Esophagus muscularis mucosa (tissue), 4 donors: Measurements from ENCODE around the gene IGF2BP1. TPM values are rescaled to one million over a fixed set of nuclear protein-coding genes. Genes with fewer than 3 reads are reported as not detected.

Source experiments
- DNase-seq: peaks from one replicate; pipeline ENCODE4 v3.0.0-alpha.2; 2017; ENCODE audit errors: extremely low spot score
- H3K27ac ChIP-seq, 4 donors: fragments of 200-600 bp; sonication (generic); replicated peaks in 1 of 4; 1 replicate in 3 of 4; 2 replicates in 1 of 4; pipeline ENCODE4 v1.5.1; 2016 to 2019; ENCODE audit warnings: mild to moderate bottlenecking in 1 of 4
- H3K27me3 ChIP-seq, 4 donors: fragments of 200-600 bp; sonication (generic); one replicate each; pipeline versions ENCODE4 v1.5.1 to v1.6.0; 2016 to 2019
- H3K36me3 ChIP-seq, 4 donors: fragments of 200-600 bp; sonication (generic); one replicate each; pipeline ENCODE4 v1.5.1; 2016 to 2019
- H3K4me1 ChIP-seq, 4 donors: fragments of 200-600 bp; sonication (generic); one replicate each; pipeline ENCODE4 v1.5.1; 2016 to 2019
- H3K4me3 ChIP-seq, 4 donors: fragments of 200-600 bp; sonication (generic); 1 replicate in 2 of 4; 2 replicates in 2 of 4; pipeline ENCODE4 v1.5.1; 2016 to 2019; ENCODE audit warnings: mild to moderate bottlenecking in 4 of 4, moderate library complexity in 1 of 4
- H3K9me3 ChIP-seq, 4 donors: fragments of 200-600 bp; sonication (generic); 1 replicate in 3 of 4; 2 replicates in 1 of 4; pipeline ENCODE4 v1.5.1; 2016 to 2019
- EP300 ChIP-seq: sonication (generic); formaldehyde crosslinking; IDR thresholded peaks from one replicate; pipeline ENCODE4 v1.6.1; 2017; ENCODE audit warnings: antibody characterized with exemption
- POLR2A ChIP-seq: fragments of 450-650 bp; IDR thresholded peaks from one replicate; pipeline ENCODE4 v1.6.1; 2017; ENCODE audit warnings: antibody characterized with exemption, moderate library complexity, mild to moderate bottlenecking, low read depth
- POLR2AphosphoS5 ChIP-seq, 2 donors: sonication (generic); formaldehyde crosslinking; IDR thresholded peaks; one replicate each; pipeline ENCODE4 v1.6.1; 2017; ENCODE audit warnings: antibody characterized with exemption in 2 of 2
- WGBS: methylation state at CpG from one replicate; pipeline ENCODE4 v1.1.5; 2018; 5-methylcytosine and 5-hydroxymethylcytosine counted together
- intact Hi-C: fragments of 100-400 bp; cut with DNase I; formaldehyde crosslinking; loops from one replicate; pipeline ENCODE4 v1.15.1; 2023
- total RNA-seq, 4 donors: library from RNA; depleted of rRNA; stranded (reverse); fragments of >200 nt; gene quantifications; one replicate each; pipeline versions ENCODE4 v1.1.0 to v1.2.1, GENCODE V29; 2016
- TF ChIP-seq, protein P1 (sequence below), 3 experiments: fragments of 200-600 bp in 2 of 3; fragments of 450-650 bp in 1 of 3; sonication (generic) in 2 of 3; IDR thresholded peaks; one replicate each; pipeline ENCODE4 v1.5.1; 2017 to 2019; ENCODE audit warnings: antibody characterized with exemption in 3 of 3, mild to moderate bottlenecking in 2 of 3, moderate library complexity in 1 of 3

The IGF2BP1 gene
- total RNA-seq, 4 donors from 2014 or later: not detected

DNA sequence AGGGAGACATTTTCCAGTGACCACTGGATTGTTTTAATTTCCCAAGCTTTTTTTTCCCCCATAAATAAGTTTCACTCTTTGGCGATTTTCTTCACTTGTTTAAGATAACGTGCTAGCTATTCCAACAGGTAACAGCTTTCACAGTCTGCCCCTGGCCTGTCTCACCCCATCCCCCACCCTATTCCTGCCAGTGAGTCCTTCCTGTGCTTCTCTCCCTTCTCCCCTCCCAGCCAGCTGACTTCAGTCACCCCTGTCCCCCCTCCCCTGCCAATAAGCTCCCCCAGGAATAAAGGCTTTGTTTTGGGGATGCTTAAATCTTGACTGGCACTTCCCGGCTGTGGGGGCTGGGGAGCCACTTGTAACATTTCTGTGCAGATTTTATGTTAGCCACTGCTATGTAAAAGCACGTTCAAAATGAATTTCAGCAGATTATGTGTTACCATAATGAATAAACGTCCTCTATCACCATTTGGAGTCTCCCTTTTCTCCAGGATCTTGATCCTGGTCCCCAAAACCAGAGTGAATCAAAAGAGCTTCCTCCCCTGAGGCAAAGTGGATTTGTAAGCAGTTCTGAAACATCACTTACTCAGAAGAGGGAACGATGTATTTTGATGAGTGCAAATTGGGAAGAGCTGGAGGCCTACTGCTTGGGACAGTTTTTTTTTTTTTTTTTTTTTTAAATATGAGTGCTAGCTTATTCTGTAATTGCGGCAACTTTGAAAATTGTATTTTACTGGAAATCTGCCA is 58.2 kb downstream of the IGF2BP1 start:
- 59% methylated on average over 7 of the region's 7 CpGs for WGBS

DNA sequence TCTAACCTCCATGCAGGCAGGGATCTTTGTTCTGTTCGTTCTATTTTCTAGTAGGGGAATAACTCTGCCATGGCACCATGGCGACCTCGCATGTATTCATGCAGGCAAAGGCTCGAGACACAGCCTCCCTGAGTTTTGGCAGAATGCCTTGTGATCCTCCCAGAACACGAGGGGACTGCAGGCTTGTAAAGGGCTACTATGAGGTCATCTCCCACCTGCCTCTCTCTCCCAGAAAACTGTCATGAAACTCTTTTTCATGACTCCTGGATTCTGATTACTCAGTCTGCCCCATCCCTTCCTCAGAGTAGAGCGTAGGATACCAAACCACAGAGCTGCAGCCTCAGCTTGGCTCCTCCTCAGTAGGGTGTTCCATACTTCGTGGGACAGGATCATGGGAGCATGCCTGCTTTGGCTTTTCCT is 64.3 kb downstream of the IGF2BP1 start:
- no peaks in the 10 kb centered on the region for H3K36me3 ChIP-seq
- H3K4me3 ChIP-seq: no peak overlapping the region
- WGBS: 58% methylated on average over 7 of the region's 7 CpGs
- TF ChIP-seq, protein P1, sequence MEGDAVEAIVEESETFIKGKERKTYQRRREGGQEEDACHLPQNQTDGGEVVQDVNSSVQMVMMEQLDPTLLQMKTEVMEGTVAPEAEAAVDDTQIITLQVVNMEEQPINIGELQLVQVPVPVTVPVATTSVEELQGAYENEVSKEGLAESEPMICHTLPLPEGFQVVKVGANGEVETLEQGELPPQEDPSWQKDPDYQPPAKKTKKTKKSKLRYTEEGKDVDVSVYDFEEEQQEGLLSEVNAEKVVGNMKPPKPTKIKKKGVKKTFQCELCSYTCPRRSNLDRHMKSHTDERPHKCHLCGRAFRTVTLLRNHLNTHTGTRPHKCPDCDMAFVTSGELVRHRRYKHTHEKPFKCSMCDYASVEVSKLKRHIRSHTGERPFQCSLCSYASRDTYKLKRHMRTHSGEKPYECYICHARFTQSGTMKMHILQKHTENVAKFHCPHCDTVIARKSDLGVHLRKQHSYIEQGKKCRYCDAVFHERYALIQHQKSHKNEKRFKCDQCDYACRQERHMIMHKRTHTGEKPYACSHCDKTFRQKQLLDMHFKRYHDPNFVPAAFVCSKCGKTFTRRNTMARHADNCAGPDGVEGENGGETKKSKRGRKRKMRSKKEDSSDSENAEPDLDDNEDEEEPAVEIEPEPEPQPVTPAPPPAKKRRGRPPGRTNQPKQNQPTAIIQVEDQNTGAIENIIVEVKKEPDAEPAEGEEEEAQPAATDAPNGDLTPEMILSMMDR (IDR thresholded peaks at IDR 0.05): no peak
- TF ChIP-seq EP300 (no peak), POLR2AphosphoS5 (IDR thresholded peaks at IDR 0.05) (no peak), POLR2A (no peak)
- intact Hi-C loops: no loop called here
- H3K27ac ChIP-seq: no peak overlapping the region
- H3K27me3 ChIP-seq: peaks cover 0 to 19% (median 0%) of the 10 kb centered on the region in 4 donors
- H3K4me1 ChIP-seq: no peaks in the 10 kb centered on the region
- no peaks in the 10 kb centered on the region for H3K9me3 ChIP-seq
- DNase-seq: no peak

More for the DNA sequence above, 58.2 kb downstream of the IGF2BP1 start:
- intact Hi-C loops: no loop called here
- H3K27me3 ChIP-seq: peaks cover 0 to 30% (median 0%) of the 10 kb centered on the region in 4 donors
- no peak overlapping the region for H3K4me3 ChIP-seq
- H3K27ac ChIP-seq: no peak overlapping the region
- no peak for TF ChIP-seq POLR2A
- TF ChIP-seq, protein P1 (IDR thresholded peaks at IDR 0.05): no peak
- TF ChIP-seq POLR2AphosphoS5 (IDR thresholded peaks at IDR 0.05): no peak
- no peak for TF ChIP-seq EP300
- H3K4me1 ChIP-seq: no peaks in the 10 kb centered on the region
- no peaks in the 10 kb centered on the region for H3K9me3 ChIP-seq
- DNase-seq: no peak
- no peaks in the 10 kb centered on the region for H3K36me3 ChIP-seq

DNA sequence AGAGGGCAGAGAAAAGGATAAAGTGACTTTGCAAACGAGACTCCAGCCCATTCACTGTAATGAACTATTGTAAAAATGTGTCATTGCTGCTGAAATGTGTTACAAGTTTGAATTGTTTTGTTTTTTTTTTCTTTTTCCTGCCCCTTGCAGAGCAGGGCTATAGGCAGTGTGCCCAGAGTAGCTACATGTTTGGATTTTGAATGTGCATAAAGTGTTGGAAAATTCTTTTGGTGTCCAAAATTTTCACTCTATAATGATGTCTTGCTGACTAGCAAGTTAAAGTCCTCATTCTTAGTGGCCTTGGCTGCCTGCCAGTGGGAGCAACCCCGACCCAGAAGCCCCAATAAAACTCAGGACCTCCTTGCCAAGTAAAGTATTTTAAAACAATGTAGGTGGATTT is 66.5 kb downstream of the IGF2BP1 start:
- H3K36me3 ChIP-seq: no peaks in the 10 kb centered on the region
- WGBS: 13% methylated on average over 2 of the region's 2 CpGs
- peaks cover 0 to 6% (median 0%) of the 10 kb centered on the region in 4 donors for H3K27me3 ChIP-seq
- no peak overlapping the region for H3K4me3 ChIP-seq
- no peak for DNase-seq
- no peak for TF ChIP-seq EP300
- no peak for TF ChIP-seq POLR2AphosphoS5 (IDR thresholded peaks at IDR 0.05)
- TF ChIP-seq POLR2A: no peak
- TF ChIP-seq, protein P1 (IDR thresholded peaks at IDR 0.05): no peak
- intact Hi-C loops: no loop called here
- no peaks in the 10 kb centered on the region for H3K9me3 ChIP-seq
- H3K27ac ChIP-seq: no peak overlapping the region
- no peaks in the 10 kb centered on the region for H3K4me1 ChIP-seq

DNA sequence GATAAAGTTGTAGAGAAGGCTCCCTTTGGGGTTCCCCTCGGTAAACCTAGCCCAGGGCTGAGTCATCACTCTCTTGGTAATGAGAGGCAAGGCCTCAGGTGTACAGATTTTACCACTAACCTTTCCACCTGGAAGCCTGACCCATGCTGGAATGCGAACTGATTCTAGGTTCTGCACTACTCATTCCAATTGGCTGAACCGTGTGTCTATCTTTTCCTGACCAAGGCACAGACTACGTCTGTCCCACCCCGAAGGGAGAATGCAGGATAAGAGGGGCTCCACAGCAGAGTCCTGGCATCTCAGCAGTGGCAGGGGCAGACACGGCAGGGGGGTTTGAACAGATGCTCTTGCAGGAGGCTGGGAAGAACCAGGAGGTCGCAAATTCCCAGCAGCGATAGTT is 70.0 kb downstream of the IGF2BP1 start:
- no peaks in the 10 kb centered on the region for H3K4me1 ChIP-seq
- 74% methylated on average over 8 of the region's 8 CpGs for WGBS
- intact Hi-C loops: no loop called here

More for the DNA sequence above, 70.0 kb downstream of the IGF2BP1 start:
- no peak overlapping the region for H3K27ac ChIP-seq
- no peaks in the 10 kb centered on the region for H3K9me3 ChIP-seq
- no peak for TF ChIP-seq POLR2AphosphoS5 (IDR thresholded peaks at IDR 0.05)
- TF ChIP-seq POLR2A: no peak
- TF ChIP-seq EP300: no peak
- TF ChIP-seq, protein P1 (IDR thresholded peaks at IDR 0.05): no peak
- DNase-seq: no peak
- no peaks in the 10 kb centered on the region for H3K36me3 ChIP-seq
- no peak overlapping the region for H3K4me3 ChIP-seq
- H3K27me3 ChIP-seq: peaks cover 0 to 10% (median 0%) of the 10 kb centered on the region in 4 donors
